Keratinocyte (primary cell): ENCODE measurements around the gene EPG5. TPM values are rescaled to one million over a fixed set of nuclear protein-coding genes. Genes with fewer than 3 reads are reported as not detected.
A peak's percentile ranks its signal among the peaks of the same experiment; 100 is the strongest.
"Not testable (repeated sequence)": the region's sequence is repeated elsewhere in the genome, so short reads cannot be mapped to it uniquely, and the experiment has no call there.

Experiments used
- DNase-seq: peaks from one replicate; pipeline ENCODE4 v3.0.0-alpha.2; 2011; ENCODE audit warnings: low read depth, missing footprints, low spot score
- FAIRE-seq: peaks from 2 replicates; lab custom pipeline; 2011; peaks lifted over from hg19 to GRCh38; lab: Jason Lieb, UNC
- H2AFZ ChIP-seq: 2 replicates; pipeline ENCODE4 v1.6.0; 2012; ENCODE audit warnings: low read length, control low read depth, inconsistent platforms; ENCODE audit not compliant: control insufficient read depth
- H3K27ac ChIP-seq: 2 replicates; pipeline ENCODE4 v1.5.1; 2011; ENCODE audit warnings: low read length; ENCODE audit not compliant: control insufficient read depth, insufficient read depth
- H3K27me3 ChIP-seq: 3 replicates; pipeline ENCODE4 v1.6.0; 2011; ENCODE audit warnings: low read length; ENCODE audit not compliant: control insufficient read depth, insufficient read depth; ENCODE audit errors: extremely low read depth
- H3K36me3 ChIP-seq, 2 experiments: 2 replicates in 1 of 2; 3 replicates in 1 of 2; pipeline ENCODE4 v1.5.1; 2011; ENCODE audit warnings: low read length in 2 of 2, mild to moderate bottlenecking in 1 of 2; ENCODE audit not compliant: control insufficient read depth in 2 of 2, insufficient read depth in 2 of 2; ENCODE audit errors: extremely low read depth in 1 of 2
- H3K4me1 ChIP-seq: 3 replicates; pipeline ENCODE4 v1.5.1; 2011; ENCODE audit warnings: low read length; ENCODE audit not compliant: control insufficient read depth, insufficient read depth; ENCODE audit errors: extremely low read depth
- H3K4me2 ChIP-seq: 3 replicates; pipeline ENCODE4 v1.6.0; 2011; ENCODE audit warnings: low read depth, low read length; ENCODE audit not compliant: control insufficient read depth, insufficient read depth; ENCODE audit errors: extremely low read depth
- H3K4me3 ChIP-seq, 3 experiments: fragments of 200-600 bp in 1 of 3; sonication (generic) in 1 of 3; 2 replicates in 2 of 3; 3 replicates in 1 of 3; pipeline ENCODE4 v1.5.1; 2011 to 2016; ENCODE audit warnings: low read length in 3 of 3, mild to moderate bottlenecking in 3 of 3, control low read depth in 2 of 3, inconsistent platforms in 1 of 3, low read depth in 1 of 3, mixed read lengths in 1 of 3, mixed run types in 1 of 3, moderate library complexity in 1 of 3; ENCODE audit not compliant: control insufficient read depth in 2 of 3, insufficient read depth in 2 of 3; ENCODE audit errors: extremely low read depth in 1 of 3
- H3K79me2 ChIP-seq: 2 replicates; pipeline ENCODE4 v1.6.0; 2012; ENCODE audit warnings: low read length; ENCODE audit not compliant: control insufficient read depth, insufficient read depth
- H3K9ac ChIP-seq: 3 replicates; pipeline ENCODE4 v1.6.0; 2011; ENCODE audit warnings: low read length; ENCODE audit not compliant: control insufficient read depth, insufficient read depth; ENCODE audit errors: extremely low read depth
- H3K9me1 ChIP-seq: 3 replicates; pipeline ENCODE4 v1.6.0; 2011; ENCODE audit warnings: low read length; ENCODE audit not compliant: control insufficient read depth, insufficient read depth; ENCODE audit errors: extremely low read depth
- H3K9me3 ChIP-seq: 2 replicates; pipeline ENCODE4 v1.5.1; 2012; ENCODE audit warnings: low read depth, low read length; ENCODE audit not compliant: control insufficient read depth
- H4K20me1 ChIP-seq: 3 replicates; pipeline ENCODE4 v1.6.0; 2011; ENCODE audit warnings: low read length; ENCODE audit not compliant: control insufficient read depth, insufficient read depth; ENCODE audit errors: extremely low read depth
- EZH2 ChIP-seq: IDR thresholded peaks from one replicate; pipeline ENCODE4 v1.6.1; 2012; ENCODE audit warnings: inconsistent platforms, mild to moderate bottlenecking, low read length, moderate library complexity
- dilution Hi-C: fragments of 300-500 bp; cut with MboI; formaldehyde crosslinking; loops from one replicate; pipeline ENCODE4 v1.7.0; 2020; ENCODE audit warnings: low sequenced_read_pairs; ENCODE audit not compliant: extremely low pct_ligation_motif_present
- polyA plus RNA-seq, 5 experiments: library from polyadenylated mRNA; depleted of rRNA in 3 of 5; stranded (reverse) in 3 of 5; stranded (forward) in 1 of 5; unstranded in 1 of 5; fragments of >200 nt; gene quantifications; 1 replicate in 1 of 5; 2 replicates in 3 of 5; 3 replicates in 1 of 5; pipeline versions ENCODE4 v1.2.1 to v1.2.3, GENCODE V29; 2011 to 2012; ENCODE audit warnings: missing spikeins in 2 of 5, low read depth in 1 of 5, low replicate concordance in 1 of 5
- TF ChIP-seq, protein P1 (sequence below), 3 experiments: IDR thresholded peaks in 1 of 3; conservative IDR thresholded peaks in 1 of 3; optimal IDR thresholded peaks in 1 of 3; 2 replicates in 2 of 3; 3 replicates in 1 of 3; pipeline versions ENCODE3 to v1.5.1; 2011; ENCODE audit warnings: low read length in 3 of 3, mild to moderate bottlenecking in 3 of 3, moderate library complexity in 2 of 3, control low read depth in 1 of 3, inconsistent platforms in 1 of 3; ENCODE audit not compliant: insufficient read depth in 2 of 3; ENCODE audit errors: extremely low read depth in 1 of 3

Gene EPG5
- polyA plus RNA-seq, 1 donor (not counting 4 experiments of a cell fraction or from before 2014, with no cell fraction given) = 17.8 TPM

DNA sequence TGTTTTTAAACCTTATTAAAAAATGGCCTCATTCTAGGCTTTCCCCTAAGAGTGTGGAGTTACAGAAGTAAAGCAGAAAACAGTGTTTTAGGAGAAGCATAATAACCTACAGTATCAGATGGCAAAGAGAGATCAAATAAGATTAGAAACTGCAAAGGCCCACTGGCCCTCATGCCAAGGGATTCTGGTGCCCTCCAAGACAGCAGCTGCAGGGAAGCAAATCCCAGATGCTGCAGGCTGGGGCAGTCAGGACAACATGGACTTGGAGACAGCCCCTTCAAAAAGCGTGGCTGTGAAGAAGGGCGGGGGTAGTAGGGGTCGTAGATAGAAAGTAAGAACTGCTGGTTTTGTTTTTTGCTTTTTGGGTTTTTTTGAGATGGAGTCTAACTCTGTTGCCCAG is 28.3 kb upstream of the EPG5 start:
- Histone ChIP-seq H3K4me3 (no peak overlapping the region), H3K4me1 (peaks cover 4% of the 10 kb centered on the region), H4K20me1 (no peaks in the 10 kb centered on the region), H3K36me3 (peaks cover 0 to 3% of the 10 kb centered on the region in 2 experiments), H3K27ac (no peak overlapping the region), H3K4me2 (no peak overlapping the region), H3K9ac (no peak overlapping the region), H3K27me3 (no peaks in the 10 kb centered on the region), H2AFZ (no peak overlapping the region), H3K9me3 (no peaks in the 10 kb centered on the region), H3K9me1 (no peaks in the 10 kb centered on the region), H3K79me2 (no peaks in the 10 kb centered on the region)
- TF ChIP-seq EZH2 = no peak
- TF ChIP-seq, protein P1, sequence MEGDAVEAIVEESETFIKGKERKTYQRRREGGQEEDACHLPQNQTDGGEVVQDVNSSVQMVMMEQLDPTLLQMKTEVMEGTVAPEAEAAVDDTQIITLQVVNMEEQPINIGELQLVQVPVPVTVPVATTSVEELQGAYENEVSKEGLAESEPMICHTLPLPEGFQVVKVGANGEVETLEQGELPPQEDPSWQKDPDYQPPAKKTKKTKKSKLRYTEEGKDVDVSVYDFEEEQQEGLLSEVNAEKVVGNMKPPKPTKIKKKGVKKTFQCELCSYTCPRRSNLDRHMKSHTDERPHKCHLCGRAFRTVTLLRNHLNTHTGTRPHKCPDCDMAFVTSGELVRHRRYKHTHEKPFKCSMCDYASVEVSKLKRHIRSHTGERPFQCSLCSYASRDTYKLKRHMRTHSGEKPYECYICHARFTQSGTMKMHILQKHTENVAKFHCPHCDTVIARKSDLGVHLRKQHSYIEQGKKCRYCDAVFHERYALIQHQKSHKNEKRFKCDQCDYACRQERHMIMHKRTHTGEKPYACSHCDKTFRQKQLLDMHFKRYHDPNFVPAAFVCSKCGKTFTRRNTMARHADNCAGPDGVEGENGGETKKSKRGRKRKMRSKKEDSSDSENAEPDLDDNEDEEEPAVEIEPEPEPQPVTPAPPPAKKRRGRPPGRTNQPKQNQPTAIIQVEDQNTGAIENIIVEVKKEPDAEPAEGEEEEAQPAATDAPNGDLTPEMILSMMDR (optimal IDR thresholded peaks at IDR 0.05 in 1 of 3, IDR thresholded peaks at IDR 0.05 in 1 of 3, conservative IDR thresholded peaks at IDR 0.05 in 1 of 3; ENCODE audit: extremely low read depth in 1 of 3, insufficient read depth in 2 of 3, low read length in 3 of 3) = no peak
- no peak for DNase-seq
- dilution Hi-C loops = no loop called here
- no peak for FAIRE-seq

DNA sequence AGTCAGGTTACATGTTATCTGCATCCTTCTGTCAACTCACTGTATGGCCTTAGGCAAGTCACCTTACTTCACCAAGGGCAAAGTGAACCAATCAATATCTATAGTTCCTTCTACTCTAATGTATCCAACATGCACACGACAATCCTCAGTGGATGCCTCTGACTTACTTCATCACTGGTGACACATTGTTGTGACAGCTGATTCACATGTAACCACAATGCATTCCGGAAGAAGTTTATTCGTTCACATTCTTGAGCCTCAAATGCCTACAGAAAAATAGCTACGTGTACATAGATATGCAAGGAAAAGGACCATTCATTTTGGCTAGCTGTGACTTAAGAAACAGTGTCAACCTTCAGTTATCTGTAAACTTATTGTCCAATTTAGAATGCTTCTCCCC is 26.3 kb upstream of the EPG5 start:
- Histone ChIP-seq H3K27ac (no peak overlapping the region), H3K4me3 (no peak overlapping the region), H3K4me2 (no peak overlapping the region), H3K36me3 (peaks cover 0 to 2% of the 10 kb centered on the region in 2 experiments), H4K20me1 (no peaks in the 10 kb centered on the region), H3K9me3 (no peaks in the 10 kb centered on the region), H3K9me1 (no peaks in the 10 kb centered on the region), H3K9ac (no peak overlapping the region), H3K79me2 (no peaks in the 10 kb centered on the region), H2AFZ (no peak overlapping the region), H3K27me3 (no peaks in the 10 kb centered on the region), H3K4me1 (peaks cover 4% of the 10 kb centered on the region)
- peak; percentile 9 for DNase-seq
- FAIRE-seq = peak; percentile 36
- TF ChIP-seq, protein P1 (optimal IDR thresholded peaks at IDR 0.05 in 1 of 3, IDR thresholded peaks at IDR 0.05 in 1 of 3, conservative IDR thresholded peaks at IDR 0.05 in 1 of 3; ENCODE audit: extremely low read depth in 1 of 3, insufficient read depth in 2 of 3, low read length in 3 of 3) = no peak
- no peak for TF ChIP-seq EZH2
- dilution Hi-C loops = no loop called here

DNA sequence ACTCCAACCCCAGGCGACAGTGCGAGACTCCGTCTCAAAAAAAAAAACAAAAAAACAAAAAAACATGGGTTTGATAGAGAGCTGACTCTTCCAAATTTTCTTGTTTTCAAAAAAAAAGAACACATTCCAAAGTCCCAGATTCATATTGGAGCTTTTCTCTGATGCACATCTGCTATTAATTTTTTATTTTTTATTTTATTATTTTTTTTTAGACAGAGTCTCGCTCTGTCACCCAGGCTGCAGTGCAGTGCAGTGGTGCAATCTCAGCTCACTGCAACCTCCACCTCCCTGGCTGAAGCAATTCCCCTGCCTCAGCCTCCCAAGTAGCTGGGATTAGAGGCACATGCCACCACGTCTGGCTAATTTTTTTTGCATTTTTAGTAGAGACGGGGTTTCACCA is 25.4 kb upstream of the EPG5 start:
- DNase-seq, H3K4me2 ChIP-seq, H3K36me3 ChIP-seq, H3K79me2 ChIP-seq, FAIRE-seq, H3K9me1 ChIP-seq, dilution Hi-C loops, H3K9ac ChIP-seq, H2AFZ ChIP-seq, H3K27ac ChIP-seq, H3K4me3 ChIP-seq, H3K27me3 ChIP-seq, H4K20me1 ChIP-seq, H3K9me3 ChIP-seq, H3K4me1 ChIP-seq: not testable (repeated sequence)
